GM18858 (cell line): ENCODE results near the gene ERBB4.

Experiments used
- ATAC-seq: cut with Tn5 transposase; IDR thresholded peaks from one replicate; pipeline ENCODE4 v1.9.1; 2021; ENCODE audit not compliant: unreplicated experiment

The ERBB4 gene

DNA sequence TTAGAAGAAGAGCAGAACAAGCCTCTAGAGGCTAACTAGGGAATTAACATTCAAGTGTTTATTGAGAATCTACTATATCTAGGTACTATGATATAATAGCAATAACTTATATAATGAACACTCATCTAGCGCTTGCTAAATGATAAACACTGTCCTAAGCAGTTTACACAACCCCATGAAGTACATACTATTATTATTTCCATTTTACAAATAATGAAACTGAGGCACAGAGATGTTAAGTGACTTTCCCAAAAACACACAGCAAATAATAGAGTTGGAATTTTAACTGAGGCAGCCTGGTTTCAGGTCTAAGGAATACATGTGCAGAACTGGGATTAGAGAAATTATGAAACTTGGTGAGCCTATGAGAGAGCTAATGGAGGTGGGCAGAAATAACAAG, 1088.8 kb downstream of the ERBB4 start:
- no peak for ATAC-seq

DNA sequence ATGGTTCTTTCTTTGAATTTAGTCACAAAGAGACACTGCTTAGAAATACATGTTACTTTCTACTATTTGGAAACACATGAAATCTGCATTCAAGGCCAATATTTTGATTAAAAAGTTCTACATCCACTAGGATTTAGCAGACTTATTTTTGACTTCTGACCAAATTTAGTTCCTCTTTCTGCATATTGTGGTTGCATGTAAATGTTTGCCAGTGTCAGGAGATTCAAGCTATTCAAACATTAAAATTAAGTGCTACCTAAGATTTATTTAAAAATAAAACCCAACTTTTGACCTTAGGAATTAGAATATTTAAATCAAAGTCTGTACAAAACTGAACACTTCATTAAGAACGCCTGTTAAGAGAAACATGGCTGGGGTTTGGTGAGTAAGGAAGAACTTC, 1091.1 kb downstream of the ERBB4 start:
- ATAC-seq, result no peak

DNA sequence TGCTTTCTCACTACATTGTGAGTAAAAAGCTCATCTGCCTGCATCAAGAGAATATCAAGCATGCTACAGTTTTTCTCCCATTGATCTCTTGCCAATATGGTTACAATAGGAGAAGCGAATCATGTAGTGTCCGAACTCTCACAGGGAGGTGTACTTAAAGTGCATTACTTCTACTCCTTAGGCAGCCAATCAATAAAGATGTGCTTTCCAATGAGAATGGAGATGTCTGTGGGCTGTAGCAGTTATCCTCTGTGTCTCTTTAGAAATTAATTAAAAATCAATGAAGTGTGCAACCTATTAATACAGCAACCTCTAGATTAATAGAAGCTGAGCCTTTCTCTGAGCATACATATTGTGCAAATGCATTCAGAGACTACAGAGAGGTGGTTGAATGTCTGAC, 1098.5 kb downstream of the ERBB4 start:
- no peak for ATAC-seq

DNA sequence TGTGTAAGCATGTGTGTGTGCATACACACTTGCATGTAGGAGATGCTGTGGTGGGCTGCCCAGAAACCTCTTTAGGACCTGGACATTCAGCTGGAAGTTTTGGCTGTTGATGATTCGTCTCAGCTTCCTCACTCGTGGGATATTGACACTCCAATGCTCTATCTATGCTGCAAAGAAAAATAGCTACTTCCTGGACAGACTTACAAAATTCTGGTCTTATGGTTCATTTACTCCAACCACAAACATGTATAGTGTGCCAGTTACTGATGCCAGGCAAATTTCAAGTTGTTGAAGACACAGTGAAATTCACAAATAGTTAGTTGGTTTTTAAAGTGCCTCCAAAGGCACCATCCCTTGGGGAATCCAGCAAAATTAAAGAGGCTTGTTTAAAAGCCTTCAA, 1099.6 kb downstream of the ERBB4 start:
- no peak for ATAC-seq

DNA sequence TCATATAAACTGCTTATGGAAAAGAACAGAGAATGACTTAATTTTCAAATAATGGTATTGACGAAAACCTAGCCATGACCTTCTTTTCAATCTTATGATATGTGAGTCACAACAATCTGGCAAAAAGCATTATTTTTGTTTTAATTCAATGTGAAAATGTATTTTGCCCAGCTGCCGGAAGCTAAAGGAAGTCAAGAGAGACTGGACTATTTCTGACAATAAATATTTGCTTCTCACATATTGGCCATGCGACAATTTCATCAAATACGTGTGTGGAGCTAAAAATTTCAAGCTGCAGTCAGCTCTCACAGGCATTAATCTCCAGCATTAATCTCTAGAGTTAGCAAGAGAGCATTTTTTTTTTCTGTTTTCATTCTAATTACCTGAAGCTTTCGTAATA, 1101.2 kb downstream of the ERBB4 start:
- no peak for ATAC-seq

DNA sequence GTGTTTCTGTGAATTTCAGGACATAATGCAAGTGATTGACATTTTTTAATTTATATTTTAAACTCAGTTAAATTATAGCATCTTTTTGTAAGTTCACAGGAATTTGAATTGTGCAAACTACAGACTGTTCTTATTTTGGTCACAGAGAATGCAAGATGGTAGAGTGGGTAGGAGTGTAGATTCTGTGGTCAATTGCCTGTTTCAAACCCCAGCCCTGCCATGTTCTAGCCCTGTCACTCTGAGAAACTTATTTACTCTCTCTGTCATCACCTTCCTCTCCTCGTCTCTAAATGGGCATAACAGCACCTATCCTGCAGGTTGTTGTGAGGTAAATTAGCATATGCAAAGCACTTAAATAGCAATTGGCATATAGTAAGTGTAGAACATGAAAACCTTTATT, 1102.4 kb downstream of the ERBB4 start:
- ATAC-seq, result no peak

DNA sequence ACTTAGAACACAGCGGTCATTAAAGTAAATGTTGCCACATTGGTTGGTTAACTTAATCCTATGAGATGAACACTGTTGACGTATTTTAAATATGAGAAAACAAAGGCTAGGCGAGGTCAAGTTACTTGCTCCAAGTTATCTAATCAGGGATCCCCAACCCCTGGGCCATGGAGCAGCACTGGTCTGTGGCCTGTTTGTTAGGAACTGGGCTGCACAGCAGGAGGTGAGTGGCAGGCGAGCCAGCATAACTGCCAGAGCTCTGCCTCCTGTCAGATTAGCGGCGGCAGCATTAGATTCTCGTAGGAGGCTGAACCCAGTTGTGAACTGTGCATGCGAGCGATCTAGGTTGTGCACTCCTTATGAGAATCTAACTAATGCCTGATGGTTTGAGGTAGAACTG, 1103.3 kb downstream of the ERBB4 start:
- ATAC-seq, result no peak

DNA sequence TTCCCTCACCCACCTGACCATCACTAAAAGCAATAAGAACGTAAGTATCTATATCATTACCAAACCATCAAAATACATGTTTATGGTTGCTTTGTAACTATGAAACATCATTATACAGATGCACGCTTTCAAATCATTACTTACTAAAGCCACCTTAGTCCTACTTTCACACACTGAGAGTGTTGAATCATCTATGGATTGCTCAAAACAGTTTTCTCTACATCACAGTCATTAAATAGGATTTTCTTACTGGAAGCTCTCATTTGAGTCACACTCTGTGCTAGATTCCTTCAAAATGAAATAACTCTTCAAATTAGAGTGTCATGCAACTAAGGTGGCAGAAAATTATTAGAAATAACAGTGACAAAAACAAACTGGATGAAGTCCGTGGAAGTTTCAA, 1103.8 kb downstream of the ERBB4 start:
- ATAC-seq, result no peak

DNA sequence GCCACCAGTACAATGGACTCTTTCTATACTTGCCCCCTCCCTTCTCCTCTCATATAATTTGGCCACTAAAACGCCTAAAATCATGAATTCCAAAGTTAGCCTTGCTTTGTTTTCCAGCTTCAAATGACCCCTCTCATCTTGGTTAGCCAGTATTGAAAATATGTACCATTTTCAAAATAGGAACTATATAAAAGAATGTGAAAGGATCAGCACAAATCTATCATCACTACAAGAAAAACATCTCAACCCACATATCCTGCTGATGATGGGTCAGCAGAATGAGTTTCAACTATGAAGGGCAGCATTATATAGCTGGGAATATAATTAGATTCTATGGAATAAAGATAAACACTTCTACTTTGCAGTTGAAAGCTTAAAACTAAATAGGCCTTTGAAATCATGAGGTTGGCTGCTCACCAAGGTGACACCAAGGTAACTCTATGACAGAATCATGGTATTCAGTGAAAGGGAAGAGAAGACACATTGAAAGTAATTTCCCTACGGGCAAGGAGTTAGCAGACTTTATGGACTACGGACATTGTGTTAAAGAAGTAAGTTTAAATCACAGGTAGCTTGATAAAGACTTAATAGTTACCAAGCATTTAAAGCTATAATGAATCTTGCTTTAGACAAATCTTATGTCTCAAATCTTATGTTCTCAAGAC, 1109.2 kb downstream of the ERBB4 start:
- no peak for ATAC-seq

DNA sequence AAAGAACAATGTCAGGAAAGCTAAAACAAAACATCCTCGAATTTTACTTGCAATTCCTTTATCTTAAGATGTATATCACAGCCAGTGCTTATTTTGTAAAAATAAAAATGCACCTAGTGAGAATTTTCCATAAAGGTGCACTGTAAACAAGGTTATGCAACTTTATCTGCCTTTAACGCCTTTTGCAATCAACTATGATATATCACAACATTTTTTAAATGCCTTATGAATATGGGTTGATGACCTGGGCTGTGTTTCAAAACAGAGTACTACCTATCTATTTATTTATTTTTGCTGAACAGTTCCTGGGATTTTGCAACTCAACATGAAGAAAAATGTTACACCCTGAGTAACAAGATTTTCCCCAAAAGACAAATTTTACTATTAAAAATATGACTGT, 1112.4 kb downstream of the ERBB4 start:
- ATAC-seq, result no peak

- ATAC-seq, result no peak
Observed at GRCh38 chr2:211423018-211423417, 1115.6 kb downstream of the ERBB4 start.

DNA sequence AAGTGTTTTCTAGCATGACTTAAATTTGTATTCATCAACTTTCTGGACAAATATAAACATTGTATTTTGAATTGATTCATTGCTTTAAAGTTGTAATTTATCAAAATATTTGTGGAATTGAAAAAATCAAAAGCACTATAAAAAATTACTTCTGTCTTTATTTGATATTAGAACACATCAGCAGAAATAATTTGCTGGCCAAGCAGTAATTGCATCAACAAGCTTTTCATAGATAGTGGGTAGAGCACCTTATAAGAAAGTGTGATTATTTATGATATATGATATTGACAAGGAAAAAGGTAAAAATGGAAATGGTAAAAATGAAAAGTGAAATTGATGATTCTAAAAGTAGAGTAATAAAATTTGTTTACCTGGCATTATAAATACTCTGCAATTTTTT, 1121.1 kb downstream of the ERBB4 start:
- ATAC-seq, result no peak

- no peak for ATAC-seq
Observed at GRCh38 chr2:211416373-211416772, 1122.2 kb downstream of the ERBB4 start.

- no peak for ATAC-seq
Observed at GRCh38 chr2:211413746-211414145, 1124.9 kb downstream of the ERBB4 start.

DNA sequence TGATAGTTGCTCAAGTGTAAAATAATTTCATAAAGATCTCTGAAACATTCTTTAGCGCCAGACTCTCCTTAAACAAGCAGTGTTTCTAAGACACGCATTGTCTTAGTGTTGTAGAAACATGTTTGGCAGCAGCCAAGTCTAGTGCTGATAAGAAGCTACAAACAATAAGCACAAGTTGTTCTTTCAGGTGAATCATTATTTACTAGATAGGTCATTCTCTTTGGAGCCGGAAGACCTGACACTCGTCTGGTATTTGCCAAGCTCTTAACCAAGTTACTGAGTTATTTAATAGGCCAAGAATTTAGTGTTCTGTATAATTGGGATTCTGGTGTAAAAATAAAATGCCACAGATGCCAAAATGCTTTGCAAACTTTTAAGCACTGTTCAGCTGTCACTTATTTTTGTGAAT, 1130.1 kb downstream of the ERBB4 start:
- ATAC-seq, result no peak

DNA sequence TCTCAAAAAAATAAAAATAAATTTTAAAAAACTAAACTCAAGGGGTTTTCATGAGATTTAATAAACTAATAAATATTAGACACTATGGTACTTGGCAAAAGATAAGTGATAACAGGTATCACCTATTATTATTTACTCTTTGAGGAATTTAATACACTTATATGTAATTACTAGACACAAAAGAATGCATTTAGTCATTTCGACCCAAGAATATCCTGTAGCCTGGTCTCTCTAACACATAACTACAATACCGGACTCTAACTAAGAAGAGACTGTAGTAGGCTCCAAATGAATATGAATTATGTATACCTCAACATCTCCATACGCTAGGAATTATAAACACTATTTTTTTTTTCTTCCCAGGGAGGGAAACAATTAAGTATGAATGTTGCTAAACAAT, 1131.5 kb downstream of the ERBB4 start:
- ATAC-seq, result no peak

DNA sequence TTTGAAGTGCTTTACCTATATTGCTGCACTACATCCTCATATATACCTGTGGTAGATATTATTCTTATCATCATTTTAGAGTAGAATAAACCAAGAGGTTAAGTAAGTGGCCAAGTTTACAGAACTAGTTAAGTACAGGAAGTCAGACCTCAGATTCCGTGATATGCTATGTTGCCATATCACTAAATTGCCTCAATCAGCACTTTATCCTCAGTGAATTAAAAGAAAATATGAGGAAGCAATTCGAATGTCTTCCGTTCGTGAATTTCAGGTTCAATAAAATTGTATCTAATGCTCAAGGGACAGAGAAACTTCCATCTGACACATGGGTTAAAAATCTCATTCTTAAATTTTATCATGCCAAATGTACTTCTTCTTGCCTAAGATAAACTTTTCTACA, 1133.6 kb downstream of the ERBB4 start:
- no peak for ATAC-seq

GRCh38 chr2:211404098-211404497, 1134.5 kb downstream of the ERBB4 start:
- no peak for ATAC-seq

DNA sequence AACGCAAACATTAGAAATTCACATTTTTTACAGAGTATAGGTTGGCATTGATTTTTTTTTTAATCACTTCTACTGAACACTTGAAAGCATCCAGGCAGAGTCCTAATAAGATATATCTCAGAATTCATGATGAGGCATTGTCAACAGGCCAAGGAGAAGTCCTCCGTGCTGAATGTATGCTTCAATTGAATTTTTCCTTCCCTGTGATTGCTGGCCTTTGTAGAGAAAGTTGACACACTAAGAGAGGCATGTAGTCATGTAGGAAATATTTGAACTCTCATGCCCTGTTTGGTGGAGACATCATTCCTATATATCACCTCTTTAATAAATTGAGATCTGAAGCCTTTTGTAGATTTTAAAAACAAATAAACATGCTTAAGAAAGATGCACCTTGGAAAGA, 1137.3 kb downstream of the ERBB4 start:
- no peak for ATAC-seq

- ATAC-seq, result no peak
Observed at GRCh38 chr2:211397764-211398163, 1140.8 kb downstream of the ERBB4 start.

DNA sequence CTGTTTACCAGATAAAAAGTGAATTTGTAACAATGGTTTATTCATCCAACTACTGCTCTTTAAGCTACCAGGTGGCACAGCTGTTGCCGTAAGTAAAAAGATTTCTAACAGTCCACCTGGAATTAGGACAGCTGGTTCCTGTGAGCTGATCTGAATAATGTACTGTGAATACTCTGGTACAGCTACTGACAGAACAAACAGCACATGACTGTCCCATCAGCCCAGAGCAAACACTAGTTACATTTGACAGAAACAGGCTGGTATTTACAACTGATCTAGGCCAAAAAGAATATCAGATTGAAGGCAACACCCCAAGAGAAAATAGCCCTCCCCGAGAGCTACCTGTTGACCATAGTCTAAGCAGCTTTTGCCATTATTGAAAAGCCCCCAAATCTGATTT, 1141.8 kb downstream of the ERBB4 start:
- ATAC-seq, result no peak

GRCh38 chr2:211391189-211391567, 1147.4 kb downstream of the ERBB4 start:
- ATAC-seq, result no peak

DNA sequence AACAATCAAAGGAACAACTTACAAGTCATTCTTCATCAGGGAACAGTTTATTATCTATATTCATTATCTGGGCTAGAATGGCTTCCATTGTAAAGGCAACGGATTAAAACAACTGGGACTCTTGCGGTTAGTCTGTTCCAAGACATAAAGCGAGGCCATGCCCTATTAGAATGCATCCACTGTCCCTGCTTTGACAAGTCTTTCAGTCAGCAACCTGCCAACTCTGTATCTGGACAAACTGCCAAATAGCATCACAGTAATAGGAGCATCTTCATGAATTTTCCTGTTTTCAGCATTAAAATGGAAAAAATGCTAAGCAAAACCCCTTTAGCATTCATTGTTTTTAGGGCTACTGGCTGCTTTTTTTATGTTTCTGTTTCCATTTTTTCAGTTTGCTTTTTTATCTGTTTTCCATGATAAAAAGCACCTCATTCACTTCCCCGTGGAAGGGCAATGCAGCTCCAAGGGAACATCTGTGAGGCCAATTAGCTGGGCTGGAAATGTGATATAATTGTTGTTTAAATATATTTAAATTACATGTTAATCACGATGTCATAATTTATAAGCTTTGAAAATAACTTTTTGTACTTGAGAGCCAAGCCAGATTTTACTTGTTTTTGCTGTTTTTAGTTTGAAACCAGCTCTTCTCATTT, 1147.9 kb downstream of the ERBB4 start:
- no peak for ATAC-seq
